Endothelial cell of umbilical vein (primary cell): Measurements from ENCODE around the gene PBX2. TPM values are rescaled to one million over a fixed set of nuclear protein-coding genes. Genes with fewer than 3 reads are reported as not detected.

Experiments
- BruUV-seq: library from RNA; stranded (reverse); fragments of 400-500 nt; replicated peaks from 2 replicates; lab custom pipeline; 2021; lab: Mats Ljungman, UMichigan
- CTCF ChIA-PET: fragments of 300-600, 350-600 bp; sonication (Branson Sonifier 250); formaldehyde crosslinking; loops from one replicate; lab custom pipeline; 2021; ENCODE audit warnings: antibody characterized with exemption, inconsistent platforms; lab: Charles Lee
- POLR2A ChIA-PET: fragments of 300-600, 350-600 bp; sonication (Branson Sonifier 250); formaldehyde crosslinking; loops from one replicate; lab custom pipeline; 2021; ENCODE audit warnings: antibody characterized with exemption, inconsistent platforms; lab: Charles Lee
- DNase-seq: peaks from one replicate; pipeline ENCODE4 v3.0.0-alpha.2; 2011; ENCODE audit warnings: low read depth, low spot score
- FAIRE-seq: peaks from 2 replicates; lab custom pipeline; 2011; peaks lifted over from hg19 to GRCh38; lab: Jason Lieb, UNC
- H2AFZ ChIP-seq: 2 replicates; pipeline ENCODE4 v1.6.0; 2012; ENCODE audit warnings: low read depth, low read length, control low read depth, inconsistent platforms
- H3K27ac ChIP-seq: 2 replicates; pipeline ENCODE4 v1.5.1; 2011; ENCODE audit warnings: low read depth, mild to moderate bottlenecking, control low read depth, low read length, moderate library complexity; ENCODE audit not compliant: insufficient read depth
- H3K27me3 ChIP-seq, 2 experiments: 2 replicates each; pipeline versions ENCODE4 v1.6.0 to v1.6.1; 2011; ENCODE audit warnings: low read length in 2 of 2, mixed read lengths in 1 of 2; ENCODE audit not compliant: control insufficient read depth in 2 of 2, insufficient read depth in 2 of 2
- H3K36me3 ChIP-seq, 2 experiments: 2 replicates in 1 of 2; 3 replicates in 1 of 2; pipeline ENCODE4 v1.5.1; 2011; ENCODE audit warnings: low read length in 2 of 2, mild to moderate bottlenecking in 1 of 2, moderate library complexity in 1 of 2; ENCODE audit not compliant: control insufficient read depth in 2 of 2, insufficient read depth in 2 of 2; ENCODE audit errors: extremely low read depth in 1 of 2
- H3K4me1 ChIP-seq: 3 replicates; pipeline ENCODE4 v1.5.1; 2011; ENCODE audit warnings: mild to moderate bottlenecking, low read length; ENCODE audit not compliant: control insufficient read depth, insufficient read depth; ENCODE audit errors: extremely low read depth
- H3K4me2 ChIP-seq: 2 replicates; pipeline ENCODE4 v1.6.1; 2011; ENCODE audit warnings: low read length, control low read depth, mixed read lengths; ENCODE audit not compliant: insufficient read depth
- H3K4me3 ChIP-seq, 3 experiments: fragments of 200-600 bp in 1 of 3; sonication (generic), shearing (Covaris generic) in 1 of 3; replicated peaks in 1 of 3; 2 replicates each; pipeline ENCODE4 v1.5.1; 2011 to 2016; ENCODE audit warnings: control low read depth in 3 of 3, low read length in 3 of 3, mild to moderate bottlenecking in 2 of 3, inconsistent platforms in 1 of 3, low read depth in 1 of 3, moderate library complexity in 1 of 3; ENCODE audit not compliant: insufficient read depth in 1 of 3
- H3K79me2 ChIP-seq: 2 replicates; pipeline ENCODE4 v1.6.0; 2012; ENCODE audit warnings: low read length, inconsistent platforms; ENCODE audit not compliant: control insufficient read depth, insufficient read depth
- H3K9ac ChIP-seq: replicated peaks from 2 replicates; pipeline ENCODE3; 2011; ENCODE audit warnings: low read length, control low read depth; ENCODE audit not compliant: insufficient read depth; ENCODE audit errors: extremely low read depth
- H3K9me1 ChIP-seq: replicated peaks from 3 replicates; pipeline ENCODE4 v1.6.0; 2011; ENCODE audit warnings: mild to moderate bottlenecking, low read length; ENCODE audit not compliant: control insufficient read depth, insufficient read depth; ENCODE audit errors: extremely low read depth
- H3K9me3 ChIP-seq: replicated peaks from 2 replicates; pipeline ENCODE4 v1.5.1; 2012; ENCODE audit warnings: low read length, inconsistent platforms; ENCODE audit not compliant: control insufficient read depth, insufficient read depth
- H4K20me1 ChIP-seq: replicated peaks from 2 replicates; pipeline ENCODE3; 2011; ENCODE audit warnings: mild to moderate bottlenecking, low read length; ENCODE audit not compliant: control insufficient read depth, insufficient read depth; ENCODE audit errors: extremely low read depth
- FOS ChIP-seq: IDR thresholded peaks from 2 replicates; pipeline ENCODE4 v1.6.1; 2011; ENCODE audit warnings: mild to moderate bottlenecking, low read length, moderate library complexity, borderline replicate concordance; ENCODE audit not compliant: insufficient read depth
- MYC ChIP-seq: IDR thresholded peaks from one replicate; pipeline ENCODE4 v1.6.1; 2011; ENCODE audit warnings: mild to moderate bottlenecking, low read depth, low read length
- POLR2A ChIP-seq: IDR thresholded peaks from 2 replicates; pipeline ENCODE4 v1.6.1; 2012; ENCODE audit warnings: low read depth, mild to moderate bottlenecking, control low read depth, low read length
- POLR2AphosphoS5 ChIP-seq: IDR thresholded peaks from 2 replicates; pipeline ENCODE4 v1.6.1; 2012; ENCODE audit warnings: low read depth, mild to moderate bottlenecking, control low read depth, low read length, moderate library complexity; ENCODE audit not compliant: insufficient read depth
- dilution Hi-C: fragments of 300-500 bp; cut with MboI; formaldehyde crosslinking; loops from one replicate; pipeline ENCODE4 v1.15.0; 2019; ENCODE audit warnings: low sequenced_read_pairs; ENCODE audit not compliant: extremely low pct_ligation_motif_present
- intact Hi-C: fragments of 100-400 bp; cut with micrococcal nuclease; formaldehyde crosslinking; loops from one replicate; pipeline ENCODE4 v1.10.0; 2022
- polyA plus RNA-seq, 4 experiments: library from polyadenylated mRNA; depleted of rRNA in 3 of 4; stranded (reverse) in 3 of 4; unstranded in 1 of 4; fragments of >200 nt; gene quantifications; 2 replicates each; pipeline versions ENCODE4 v1.2.1 to v1.2.3, GENCODE V29; 2011 to 2012; ENCODE audit warnings: missing spikeins in 1 of 4
- total RNA-seq: library from RNA; stranded (reverse); gene quantifications from 2 replicates; pipeline ENCODE4 v1.2.3, GENCODE V29; 2021
- TF ChIP-seq, protein P1 (sequence below), 2 donors: IDR thresholded peaks; 1 replicate in 1 of 2; 2 replicates in 1 of 2; pipeline ENCODE4 v1.5.1; 2011; ENCODE audit warnings: low read length in 2 of 2, mild to moderate bottlenecking in 2 of 2, moderate library complexity in 2 of 2, control low read depth in 1 of 2, inconsistent platforms in 1 of 2, low read depth in 1 of 2; ENCODE audit not compliant: insufficient read depth in 1 of 2; ENCODE audit errors: extremely low read depth in 1 of 2

Gene PBX2
- total and polyA plus RNA-seq, 2 donors (not counting 3 experiments of a cell fraction or from before 2014, with no cell fraction given) = 82.3 to 100 TPM

- no peak for TF ChIP-seq MYC
- TF ChIP-seq FOS = no peak
- TF ChIP-seq, protein P1, sequence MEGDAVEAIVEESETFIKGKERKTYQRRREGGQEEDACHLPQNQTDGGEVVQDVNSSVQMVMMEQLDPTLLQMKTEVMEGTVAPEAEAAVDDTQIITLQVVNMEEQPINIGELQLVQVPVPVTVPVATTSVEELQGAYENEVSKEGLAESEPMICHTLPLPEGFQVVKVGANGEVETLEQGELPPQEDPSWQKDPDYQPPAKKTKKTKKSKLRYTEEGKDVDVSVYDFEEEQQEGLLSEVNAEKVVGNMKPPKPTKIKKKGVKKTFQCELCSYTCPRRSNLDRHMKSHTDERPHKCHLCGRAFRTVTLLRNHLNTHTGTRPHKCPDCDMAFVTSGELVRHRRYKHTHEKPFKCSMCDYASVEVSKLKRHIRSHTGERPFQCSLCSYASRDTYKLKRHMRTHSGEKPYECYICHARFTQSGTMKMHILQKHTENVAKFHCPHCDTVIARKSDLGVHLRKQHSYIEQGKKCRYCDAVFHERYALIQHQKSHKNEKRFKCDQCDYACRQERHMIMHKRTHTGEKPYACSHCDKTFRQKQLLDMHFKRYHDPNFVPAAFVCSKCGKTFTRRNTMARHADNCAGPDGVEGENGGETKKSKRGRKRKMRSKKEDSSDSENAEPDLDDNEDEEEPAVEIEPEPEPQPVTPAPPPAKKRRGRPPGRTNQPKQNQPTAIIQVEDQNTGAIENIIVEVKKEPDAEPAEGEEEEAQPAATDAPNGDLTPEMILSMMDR (IDR thresholded peaks at IDR 0.05; ENCODE audit: extremely low read depth in 1 of 2, insufficient read depth in 1 of 2, low read depth in 1 of 2, low read length in 2 of 2) = no peak
- TF ChIP-seq POLR2A = no peak
- no peak for TF ChIP-seq POLR2AphosphoS5
- Histone ChIP-seq H4K20me1 (no peaks in the 10 kb centered on the region), H3K4me3 (no peak overlapping the region), H3K27ac (no peak overlapping the region), H3K36me3 (peaks cover 0 to 7% of the 10 kb centered on the region in 2 experiments), H3K4me2 (no peak overlapping the region), H2AFZ (no peak overlapping the region), H3K4me1 (peaks cover 21% of the 10 kb centered on the region), H3K9me3 (no peaks in the 10 kb centered on the region), H3K9me1 (no peaks in the 10 kb centered on the region), H3K27me3 (peaks cover 0 to 4% of the 10 kb centered on the region in 2 experiments), H3K79me2 (peaks cover 4% of the 10 kb centered on the region), H3K9ac (no peak overlapping the region)
- no TSS peak for BruUV-seq
- dilution Hi-C loops (no loop called here), intact Hi-C loops (no loop called here)
- POLR2A ChIA-PET = no interaction called here
- CTCF ChIA-PET = no interaction called here
- DNase-seq = no peak
- no peak for FAIRE-seq
Observed at GRCh38 chr6:32156891-32157290, 33.1 kb downstream of the PBX2 start.
